ENCODE measurements around the gene IDH3B. TPM values are rescaled to one million over a fixed set of nuclear protein-coding genes. Genes with fewer than 3 reads are reported as not detected.

Gene IDH3B
- total RNA-seq, 1 experiment from 2014 or later, result 135 TPM

DNA sequence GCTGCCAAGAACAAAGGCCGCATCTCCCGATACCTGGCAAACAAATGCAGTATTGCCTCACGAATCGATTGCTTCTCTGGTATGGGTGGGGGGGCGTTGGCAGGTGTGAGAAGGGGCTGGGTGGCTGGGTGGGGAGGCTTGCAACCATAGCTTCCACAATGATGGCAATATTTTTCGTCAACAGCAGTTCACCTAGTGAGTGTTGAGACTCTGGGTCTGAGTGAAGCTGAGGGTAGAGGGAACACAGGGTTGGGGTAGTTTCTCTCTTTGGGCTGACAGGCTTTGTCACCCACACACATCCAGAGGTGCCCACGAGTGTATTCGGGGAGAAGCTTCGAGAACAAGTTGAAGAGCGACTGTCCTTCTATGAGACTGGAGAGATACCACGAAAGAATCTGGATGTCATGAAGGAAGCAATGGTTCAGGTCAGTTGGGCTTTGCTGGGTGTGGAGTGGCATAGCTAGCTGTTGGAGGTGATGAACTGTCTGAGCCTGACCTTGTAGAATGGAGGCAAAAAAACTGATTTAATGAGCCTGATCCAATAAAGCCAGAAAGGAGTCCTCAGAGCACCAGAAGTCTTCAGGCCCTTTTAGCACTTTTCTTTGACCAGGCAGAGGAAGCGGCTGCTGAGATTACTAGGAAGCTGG is 7.4 kb downstream of the IDH3B start:
- H3K27me3 ChIP-seq (ENCODE audit: control insufficient read depth, insufficient read depth, low read length), result no peaks in the 10 kb centered on the region
- H3K4me1 ChIP-seq (ENCODE audit: control insufficient read depth, insufficient read depth, low read length), result peaks cover 16% of the 10 kb centered on the region
- no peaks in the 10 kb centered on the region for H3K9me3 ChIP-seq (ENCODE audit: control insufficient read depth, insufficient read depth, low read depth, low read length)
- H3K4me3 ChIP-seq (ENCODE audit: low read depth in 2 of 2, low read length in 2 of 2), result no peak overlapping the region
- in situ Hi-C loops (cut with HindIII; ENCODE audit: low pct_unique_long_range_greater_than_20kb, low sequenced_read_pairs), result no loop called here
- CTCF ChIA-PET, result no interaction called here
- no peak for TF ChIP-seq POLR2AphosphoS5 (IDR thresholded peaks at IDR 0.05; ENCODE audit: low read depth, low read length)
- no peak for TF ChIP-seq TCF7L2 (IDR thresholded peaks at IDR 0.05; ENCODE audit: low read depth, low read length)
- TF ChIP-seq SIN3A (IDR thresholded peaks at IDR 0.05; ENCODE audit: borderline replicate concordance, insufficient read depth, low read depth, low read length), result no peak
- TF ChIP-seq, protein P1, sequence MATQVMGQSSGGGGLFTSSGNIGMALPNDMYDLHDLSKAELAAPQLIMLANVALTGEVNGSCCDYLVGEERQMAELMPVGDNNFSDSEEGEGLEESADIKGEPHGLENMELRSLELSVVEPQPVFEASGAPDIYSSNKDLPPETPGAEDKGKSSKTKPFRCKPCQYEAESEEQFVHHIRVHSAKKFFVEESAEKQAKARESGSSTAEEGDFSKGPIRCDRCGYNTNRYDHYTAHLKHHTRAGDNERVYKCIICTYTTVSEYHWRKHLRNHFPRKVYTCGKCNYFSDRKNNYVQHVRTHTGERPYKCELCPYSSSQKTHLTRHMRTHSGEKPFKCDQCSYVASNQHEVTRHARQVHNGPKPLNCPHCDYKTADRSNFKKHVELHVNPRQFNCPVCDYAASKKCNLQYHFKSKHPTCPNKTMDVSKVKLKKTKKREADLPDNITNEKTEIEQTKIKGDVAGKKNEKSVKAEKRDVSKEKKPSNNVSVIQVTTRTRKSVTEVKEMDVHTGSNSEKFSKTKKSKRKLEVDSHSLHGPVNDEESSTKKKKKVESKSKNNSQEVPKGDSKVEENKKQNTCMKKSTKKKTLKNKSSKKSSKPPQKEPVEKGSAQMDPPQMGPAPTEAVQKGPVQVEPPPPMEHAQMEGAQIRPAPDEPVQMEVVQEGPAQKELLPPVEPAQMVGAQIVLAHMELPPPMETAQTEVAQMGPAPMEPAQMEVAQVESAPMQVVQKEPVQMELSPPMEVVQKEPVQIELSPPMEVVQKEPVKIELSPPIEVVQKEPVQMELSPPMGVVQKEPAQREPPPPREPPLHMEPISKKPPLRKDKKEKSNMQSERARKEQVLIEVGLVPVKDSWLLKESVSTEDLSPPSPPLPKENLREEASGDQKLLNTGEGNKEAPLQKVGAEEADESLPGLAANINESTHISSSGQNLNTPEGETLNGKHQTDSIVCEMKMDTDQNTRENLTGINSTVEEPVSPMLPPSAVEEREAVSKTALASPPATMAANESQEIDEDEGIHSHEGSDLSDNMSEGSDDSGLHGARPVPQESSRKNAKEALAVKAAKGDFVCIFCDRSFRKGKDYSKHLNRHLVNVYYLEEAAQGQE (IDR thresholded peaks at IDR 0.05; ENCODE audit: insufficient read depth in 1 of 2, low read depth in 2 of 2, low read length in 1 of 2), result no peak
- TF ChIP-seq, protein P2, sequence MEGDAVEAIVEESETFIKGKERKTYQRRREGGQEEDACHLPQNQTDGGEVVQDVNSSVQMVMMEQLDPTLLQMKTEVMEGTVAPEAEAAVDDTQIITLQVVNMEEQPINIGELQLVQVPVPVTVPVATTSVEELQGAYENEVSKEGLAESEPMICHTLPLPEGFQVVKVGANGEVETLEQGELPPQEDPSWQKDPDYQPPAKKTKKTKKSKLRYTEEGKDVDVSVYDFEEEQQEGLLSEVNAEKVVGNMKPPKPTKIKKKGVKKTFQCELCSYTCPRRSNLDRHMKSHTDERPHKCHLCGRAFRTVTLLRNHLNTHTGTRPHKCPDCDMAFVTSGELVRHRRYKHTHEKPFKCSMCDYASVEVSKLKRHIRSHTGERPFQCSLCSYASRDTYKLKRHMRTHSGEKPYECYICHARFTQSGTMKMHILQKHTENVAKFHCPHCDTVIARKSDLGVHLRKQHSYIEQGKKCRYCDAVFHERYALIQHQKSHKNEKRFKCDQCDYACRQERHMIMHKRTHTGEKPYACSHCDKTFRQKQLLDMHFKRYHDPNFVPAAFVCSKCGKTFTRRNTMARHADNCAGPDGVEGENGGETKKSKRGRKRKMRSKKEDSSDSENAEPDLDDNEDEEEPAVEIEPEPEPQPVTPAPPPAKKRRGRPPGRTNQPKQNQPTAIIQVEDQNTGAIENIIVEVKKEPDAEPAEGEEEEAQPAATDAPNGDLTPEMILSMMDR (IDR thresholded peaks at IDR 0.05), result no peak
- intact Hi-C loops (cut with micrococcal nuclease; ENCODE audit: unreplicated experiment), result no loop called here
- POLR2A ChIA-PET, result no interaction called here
- ATAC-seq, result no peak
- no peak for DNase-seq (ENCODE audit: low read depth, low spot score)
- no peak overlapping the region; the same call in 1 of the 2 replicates for H3K27ac ChIP-seq (ENCODE audit: low read length)
- peaks cover 42% of the 10 kb centered on the region for H3K36me3 ChIP-seq (ENCODE audit: control insufficient read depth, insufficient read depth, low read length)
- no TSS peak for BruUV-seq (replicated peaks)

DNA sequence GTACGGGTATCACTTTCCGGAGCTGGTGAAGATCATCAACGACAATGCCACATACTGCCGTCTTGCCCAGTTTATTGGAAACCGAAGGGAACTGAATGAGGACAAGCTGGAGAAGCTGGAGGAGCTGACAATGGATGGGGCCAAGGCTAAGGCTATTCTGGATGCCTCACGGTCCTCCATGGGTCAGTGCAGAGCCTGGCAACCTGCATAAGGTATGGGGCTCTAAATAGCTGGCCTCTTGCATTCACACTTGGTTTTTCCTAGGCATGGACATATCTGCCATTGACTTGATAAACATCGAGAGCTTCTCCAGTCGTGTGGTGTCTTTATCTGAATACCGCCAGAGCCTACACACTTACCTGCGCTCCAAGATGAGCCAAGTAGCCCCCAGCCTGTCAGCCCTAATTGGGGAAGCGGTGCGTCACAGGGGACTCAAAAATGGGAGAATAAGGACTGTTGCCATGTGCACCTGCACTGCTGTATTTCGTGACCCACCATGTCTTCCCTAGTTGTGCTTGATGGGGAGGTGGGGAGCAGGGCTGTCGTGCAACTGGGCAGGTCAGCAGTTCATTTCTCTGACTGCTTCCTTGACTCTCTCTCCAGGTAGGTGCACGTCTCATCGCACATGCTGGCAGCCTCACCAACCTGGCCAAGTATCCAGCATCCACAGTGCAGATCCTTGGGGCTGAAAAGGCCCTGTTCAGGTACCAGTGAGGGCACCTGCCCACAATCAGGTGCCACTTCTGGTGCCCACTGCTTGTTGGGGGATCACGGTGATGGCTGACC is 8.5 kb downstream of the IDH3B start:
- ATAC-seq, result no peak
- Histone ChIP-seq H3K9me3 (ENCODE audit: control insufficient read depth, insufficient read depth, low read depth, low read length) (no peaks in the 10 kb centered on the region), H3K36me3 (ENCODE audit: control insufficient read depth, insufficient read depth, low read length) (peaks cover 38% of the 10 kb centered on the region), H3K27me3 (ENCODE audit: control insufficient read depth, insufficient read depth, low read length) (no peaks in the 10 kb centered on the region), H3K27ac (ENCODE audit: low read length) (peak overlapping the region; percentile 13; the same call in 1 of the 2 replicates), H3K4me3 (ENCODE audit: low read depth in 2 of 2, low read length in 2 of 2) (no peak overlapping the region), H3K4me1 (ENCODE audit: control insufficient read depth, insufficient read depth, low read length) (peaks cover 16% of the 10 kb centered on the region)
- in situ Hi-C loops (cut with HindIII; ENCODE audit: low pct_unique_long_range_greater_than_20kb, low sequenced_read_pairs), result no loop called here
- POLR2A ChIA-PET, result no interaction called here
- DNase-seq (ENCODE audit: low read depth, low spot score), result no peak
- BruUV-seq (replicated peaks), result no TSS peak
- CTCF ChIA-PET, result no interaction called here
- TF ChIP-seq POLR2AphosphoS5 (IDR thresholded peaks at IDR 0.05; ENCODE audit: low read depth, low read length) (peak; percentile 33; the same call in 1 of the 2 replicates), SIN3A (IDR thresholded peaks at IDR 0.05; ENCODE audit: borderline replicate concordance, insufficient read depth, low read depth, low read length) (no peak), TCF7L2 (IDR thresholded peaks at IDR 0.05; ENCODE audit: low read depth, low read length) (no peak)
- TF ChIP-seq, protein P1 (IDR thresholded peaks at IDR 0.05; ENCODE audit: insufficient read depth in 1 of 2, low read depth in 2 of 2, low read length in 1 of 2), result no peak
- TF ChIP-seq, protein P2 (IDR thresholded peaks at IDR 0.05), result no peak
- intact Hi-C loops (cut with micrococcal nuclease; ENCODE audit: unreplicated experiment), result no loop called here

Data from Panc1 (cell line).